ENCODE data around the gene TMEM151B. TPM values are rescaled to one million over a fixed set of nuclear protein-coding genes. Genes with fewer than 3 reads are reported as not detected.
A peak's percentile ranks its signal among the peaks of the same experiment; 100 is the strongest.

TMEM151B gene
- total and polyA plus RNA-seq, 2 of the 13 experiments (the other 11 are each of a cell fraction or from before 2014, with no cell fraction given) = not detected

DNA sequence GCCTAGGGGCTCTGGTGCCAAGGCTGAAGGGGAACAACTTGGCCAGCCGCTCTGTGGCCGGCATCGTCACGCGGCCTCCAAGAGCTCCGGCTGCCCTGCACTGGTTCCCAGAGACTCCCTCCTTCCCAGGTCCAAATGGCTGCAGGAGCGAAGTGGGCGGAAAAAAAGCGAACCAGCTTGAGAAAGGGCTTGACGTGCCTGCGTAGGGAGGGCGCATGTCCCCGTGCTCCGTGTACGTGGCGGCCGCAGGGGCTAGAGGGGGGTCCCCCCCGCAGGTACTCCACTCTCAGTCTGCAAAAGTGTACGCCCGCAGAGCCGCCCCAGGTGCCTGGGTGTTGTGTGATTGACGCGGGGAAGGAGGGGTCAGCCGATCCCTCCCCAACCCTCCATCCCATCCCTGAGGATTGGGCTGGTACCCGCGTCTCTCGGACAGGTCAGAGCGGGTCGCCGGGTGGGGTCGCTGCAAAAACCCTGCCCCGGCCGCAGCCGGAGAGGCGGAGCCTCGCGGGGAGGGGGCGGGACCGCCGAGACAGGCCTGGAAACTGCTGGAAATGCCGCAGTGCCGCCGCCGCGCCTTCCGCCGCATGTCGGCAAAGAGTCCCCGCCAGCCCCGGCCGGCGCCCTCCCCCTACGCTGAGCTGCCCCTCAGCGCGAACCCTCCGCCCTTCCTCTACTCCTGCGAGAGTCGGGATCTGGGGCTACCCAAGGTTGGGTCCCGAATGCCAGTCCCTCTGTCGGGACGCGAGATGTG is 24.2 kb upstream of the TMEM151B start (continued):
- TF ChIP-seq, protein P1, sequence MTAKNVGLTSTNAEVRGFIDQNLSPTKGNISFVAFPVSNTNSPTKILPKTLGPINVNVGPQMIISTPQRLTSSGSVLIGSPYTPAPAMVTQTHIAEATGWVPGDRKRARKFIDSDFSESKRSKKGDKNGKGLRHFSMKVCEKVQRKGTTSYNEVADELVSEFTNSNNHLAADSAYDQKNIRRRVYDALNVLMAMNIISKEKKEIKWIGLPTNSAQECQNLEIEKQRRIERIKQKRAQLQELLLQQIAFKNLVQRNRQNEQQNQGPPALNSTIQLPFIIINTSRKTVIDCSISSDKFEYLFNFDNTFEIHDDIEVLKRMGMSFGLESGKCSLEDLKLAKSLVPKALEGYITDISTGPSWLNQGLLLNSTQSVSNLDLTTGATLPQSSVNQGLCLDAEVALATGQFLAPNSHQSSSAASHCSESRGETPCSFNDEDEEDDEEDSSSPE (CRISPR knock-in tag; IDR thresholded peaks at IDR 0.05) = peak; percentile 86
- TF ChIP-seq ONECUT2 (CRISPR knock-in tag; IDR thresholded peaks at IDR 0.05) (peak; percentile 41; the same call in 1 of the 2 replicates), DPF2 (CRISPR knock-in tag; IDR thresholded peaks at IDR 0.05; ENCODE audit: borderline replicate concordance, low read depth) (no peak; the same call in 1 of the 2 replicates), ZNF850 (CRISPR knock-in tag; conservative IDR thresholded peaks at IDR 0.05) (no peak), ETS1 (CRISPR knock-in tag; IDR thresholded peaks at IDR 0.05) (peak; percentile 45), HMG20A (CRISPR knock-in tag; IDR thresholded peaks at IDR 0.05; ENCODE audit: borderline replicate concordance) (no peak; the same call in 1 of the 2 replicates), ZNF878 (CRISPR knock-in tag; IDR thresholded peaks at IDR 0.05) (peak; percentile 86), CSRNP2 (CRISPR knock-in tag; conservative IDR thresholded peaks at IDR 0.05; ENCODE audit: low read depth) (0 out of 2 replicates have a peak, but pooled peaks have one; percentile 7), PBX2 (CRISPR knock-in tag; IDR thresholded peaks at IDR 0.05) (peak; percentile 87), CC2D1A (CRISPR knock-in tag; IDR thresholded peaks at IDR 0.05) (no peak), ZNF552 (CRISPR knock-in tag; IDR thresholded peaks at IDR 0.05; ENCODE audit: borderline replicate concordance) (peak; percentile 43; the same call in 1 of the 2 replicates), RNF2 (conservative IDR thresholded peaks at IDR 0.05; ENCODE audit: low read depth) (no peak), MXI1 (IDR thresholded peaks at IDR 0.05; ENCODE audit: borderline replicate concordance, low read depth, low read length) (peak; percentile 66; the same call in 2 of the 3 replicates), ZNF180 (CRISPR knock-in tag; IDR thresholded peaks at IDR 0.05; ENCODE audit: borderline replicate concordance, low read depth) (0 out of 2 replicates have a peak, but pooled peaks have one; percentile 24), ZNF746 (CRISPR knock-in tag; IDR thresholded peaks at IDR 0.05) (peak; percentile 78), NFE2L2 (IDR thresholded peaks at IDR 0.05; ENCODE audit: low read length) (no peak)
- TF ChIP-seq, protein P2, sequence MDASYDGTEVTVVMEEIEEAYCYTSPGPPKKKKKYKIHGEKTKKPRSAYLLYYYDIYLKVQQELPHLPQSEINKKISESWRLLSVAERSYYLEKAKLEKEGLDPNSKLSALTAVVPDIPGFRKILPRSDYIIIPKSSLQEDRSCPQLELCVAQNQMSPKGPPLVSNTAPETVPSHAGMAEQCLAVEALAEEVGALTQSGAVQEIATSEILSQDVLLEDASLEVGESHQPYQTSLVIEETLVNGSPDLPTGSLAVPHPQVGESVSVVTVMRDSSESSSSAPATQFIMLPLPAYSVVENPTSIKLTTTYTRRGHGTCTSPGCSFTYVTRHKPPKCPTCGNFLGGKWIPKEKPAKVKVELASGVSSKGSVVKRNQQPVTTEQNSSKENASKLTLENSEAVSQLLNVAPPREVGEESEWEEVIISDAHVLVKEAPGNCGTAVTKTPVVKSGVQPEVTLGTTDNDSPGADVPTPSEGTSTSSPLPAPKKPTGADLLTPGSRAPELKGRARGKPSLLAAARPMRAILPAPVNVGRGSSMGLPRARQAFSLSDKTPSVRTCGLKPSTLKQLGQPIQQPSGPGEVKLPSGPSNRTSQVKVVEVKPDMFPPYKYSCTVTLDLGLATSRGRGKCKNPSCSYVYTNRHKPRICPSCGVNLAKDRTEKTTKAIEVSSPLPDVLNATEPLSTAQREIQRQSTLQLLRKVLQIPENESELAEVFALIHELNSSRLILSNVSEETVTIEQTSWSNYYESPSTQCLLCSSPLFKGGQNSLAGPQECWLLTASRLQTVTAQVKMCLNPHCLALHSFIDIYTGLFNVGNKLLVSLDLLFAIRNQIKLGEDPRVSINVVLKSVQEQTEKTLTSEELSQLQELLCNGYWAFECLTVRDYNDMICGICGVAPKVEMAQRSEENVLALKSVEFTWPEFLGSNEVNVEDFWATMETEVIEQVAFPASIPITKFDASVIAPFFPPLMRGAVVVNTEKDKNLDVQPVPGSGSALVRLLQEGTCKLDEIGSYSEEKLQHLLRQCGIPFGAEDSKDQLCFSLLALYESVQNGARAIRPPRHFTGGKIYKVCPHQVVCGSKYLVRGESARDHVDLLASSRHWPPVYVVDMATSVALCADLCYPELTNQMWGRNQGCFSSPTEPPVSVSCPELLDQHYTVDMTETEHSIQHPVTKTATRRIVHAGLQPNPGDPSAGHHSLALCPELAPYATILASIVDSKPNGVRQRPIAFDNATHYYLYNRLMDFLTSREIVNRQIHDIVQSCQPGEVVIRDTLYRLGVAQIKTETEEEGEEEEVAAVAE (CRISPR knock-in tag; IDR thresholded peaks at IDR 0.05; ENCODE audit: borderline replicate concordance) = no peak; the same call in none of the 2 replicates
- TF ChIP-seq, protein P3, sequence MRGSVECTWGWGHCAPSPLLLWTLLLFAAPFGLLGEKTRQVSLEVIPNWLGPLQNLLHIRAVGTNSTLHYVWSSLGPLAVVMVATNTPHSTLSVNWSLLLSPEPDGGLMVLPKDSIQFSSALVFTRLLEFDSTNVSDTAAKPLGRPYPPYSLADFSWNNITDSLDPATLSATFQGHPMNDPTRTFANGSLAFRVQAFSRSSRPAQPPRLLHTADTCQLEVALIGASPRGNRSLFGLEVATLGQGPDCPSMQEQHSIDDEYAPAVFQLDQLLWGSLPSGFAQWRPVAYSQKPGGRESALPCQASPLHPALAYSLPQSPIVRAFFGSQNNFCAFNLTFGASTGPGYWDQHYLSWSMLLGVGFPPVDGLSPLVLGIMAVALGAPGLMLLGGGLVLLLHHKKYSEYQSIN (CRISPR knock-in tag; IDR thresholded peaks at IDR 0.05; ENCODE audit: borderline replicate concordance) = no peak

All from HepG2 (cell line).